Upper lobe of left lung (tissue), 6 donors: ENCODE results near the gene SYT6. TPM values are rescaled to one million over a fixed set of nuclear protein-coding genes. Genes with fewer than 3 reads are reported as not detected.
A peak's percentile ranks its signal among the peaks of the same experiment; 100 is the strongest.

Experiments
- ATAC-seq, 2 donors: fragments of 200-7000 bp; cut with Tn5 transposase; one replicate each; pipeline ENCODE4 v1.9.1; 2022; ENCODE audit warnings: mild to moderate bottlenecking in 2 of 2, moderate library complexity in 2 of 2; ENCODE audit not compliant: low FRiP score in 2 of 2
- DNase-seq, 2 donors: peaks; one replicate each; pipeline ENCODE4 v3.0.0-alpha.2; 2019 to 2020
- H3K27ac ChIP-seq, 4 donors: fragments of 200-600 bp; sonication (generic); one replicate each; pipeline ENCODE4 v1.5.1; 2016 to 2019
- H3K27me3 ChIP-seq, 4 donors: fragments of 200-600 bp; sonication (generic); one replicate each; pipeline ENCODE4 v1.5.1; 2017 to 2019
- H3K36me3 ChIP-seq, 4 donors: fragments of 200-600 bp; sonication (generic); one replicate each; pipeline ENCODE4 v1.5.1; 2016 to 2019
- H3K4me1 ChIP-seq, 4 donors: fragments of 200-600 bp; sonication (generic); one replicate each; pipeline ENCODE4 v1.5.1; 2018 to 2019
- H3K4me3 ChIP-seq, 4 donors: fragments of 200-600 bp; sonication (generic); one replicate each; pipeline ENCODE4 v1.5.1; 2017 to 2019; ENCODE audit warnings: mild to moderate bottlenecking in 2 of 4, moderate library complexity in 1 of 4
- H3K9me3 ChIP-seq, 4 donors: fragments of 200-600 bp; sonication (generic); one replicate each; pipeline ENCODE4 v1.5.1; 2018 to 2019
- EP300 ChIP-seq, 4 donors: sonication (generic); formaldehyde crosslinking; IDR thresholded peaks; one replicate each; pipeline ENCODE4 v1.5.1; 2017; ENCODE audit warnings: antibody characterized with exemption in 4 of 4, control low read depth in 2 of 4
- POLR2A ChIP-seq, 4 donors: fragments of 450-650 bp; IDR thresholded peaks; one replicate each; pipeline ENCODE4 v1.5.1; 2016 to 2017; ENCODE audit warnings: antibody characterized with exemption in 4 of 4, mild to moderate bottlenecking in 2 of 4
- POLR2AphosphoS5 ChIP-seq, 2 donors: sonication (generic); formaldehyde crosslinking; IDR thresholded peaks; one replicate each; pipeline ENCODE4 v1.5.1; 2017; ENCODE audit warnings: antibody characterized with exemption in 2 of 2
- WGBS, 2 donors: methylation state at CpG; one replicate each; pipeline ENCODE4 v1.1.5; 2017 to 2018; 5-methylcytosine and 5-hydroxymethylcytosine counted together
- total RNA-seq, 6 donors: library from RNA; depleted of rRNA in 4 of 6; stranded (reverse); fragments of >200 nt in 4 of 6; gene quantifications; one replicate each; pipeline versions ENCODE4 v1.1.0 to v1.2.1, GENCODE V29; 2016 to 2021
- TF ChIP-seq, protein P1 (sequence below), 6 experiments: fragments of 450-650 bp in 4 of 6; fragments of 200-600 bp in 2 of 6; sonication (generic) in 2 of 6; IDR thresholded peaks; one replicate each; pipeline ENCODE4 v1.5.1; 2016 to 2019; ENCODE audit warnings: antibody characterized with exemption in 6 of 6
- donor health status: DM: no; HTN: no; CAD: no; lungs with moderate emphysema.
- donor health status: DM: no; HTN: yes; CAD: no; lungs with severe emphysema.

The SYT6 gene, protein sequence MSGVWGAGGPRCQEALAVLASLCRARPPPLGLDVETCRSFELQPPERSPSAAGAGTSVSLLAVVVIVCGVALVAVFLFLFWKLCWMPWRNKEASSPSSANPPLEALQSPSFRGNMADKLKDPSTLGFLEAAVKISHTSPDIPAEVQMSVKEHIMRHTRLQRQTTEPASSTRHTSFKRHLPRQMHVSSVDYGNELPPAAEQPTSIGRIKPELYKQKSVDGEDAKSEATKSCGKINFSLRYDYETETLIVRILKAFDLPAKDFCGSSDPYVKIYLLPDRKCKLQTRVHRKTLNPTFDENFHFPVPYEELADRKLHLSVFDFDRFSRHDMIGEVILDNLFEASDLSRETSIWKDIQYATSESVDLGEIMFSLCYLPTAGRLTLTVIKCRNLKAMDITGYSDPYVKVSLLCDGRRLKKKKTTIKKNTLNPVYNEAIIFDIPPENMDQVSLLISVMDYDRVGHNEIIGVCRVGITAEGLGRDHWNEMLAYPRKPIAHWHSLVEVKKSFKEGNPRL
- total RNA-seq: under 1 TPM in 1 of 6 donors, not detected in 5; 0.07 TPM

DNA sequence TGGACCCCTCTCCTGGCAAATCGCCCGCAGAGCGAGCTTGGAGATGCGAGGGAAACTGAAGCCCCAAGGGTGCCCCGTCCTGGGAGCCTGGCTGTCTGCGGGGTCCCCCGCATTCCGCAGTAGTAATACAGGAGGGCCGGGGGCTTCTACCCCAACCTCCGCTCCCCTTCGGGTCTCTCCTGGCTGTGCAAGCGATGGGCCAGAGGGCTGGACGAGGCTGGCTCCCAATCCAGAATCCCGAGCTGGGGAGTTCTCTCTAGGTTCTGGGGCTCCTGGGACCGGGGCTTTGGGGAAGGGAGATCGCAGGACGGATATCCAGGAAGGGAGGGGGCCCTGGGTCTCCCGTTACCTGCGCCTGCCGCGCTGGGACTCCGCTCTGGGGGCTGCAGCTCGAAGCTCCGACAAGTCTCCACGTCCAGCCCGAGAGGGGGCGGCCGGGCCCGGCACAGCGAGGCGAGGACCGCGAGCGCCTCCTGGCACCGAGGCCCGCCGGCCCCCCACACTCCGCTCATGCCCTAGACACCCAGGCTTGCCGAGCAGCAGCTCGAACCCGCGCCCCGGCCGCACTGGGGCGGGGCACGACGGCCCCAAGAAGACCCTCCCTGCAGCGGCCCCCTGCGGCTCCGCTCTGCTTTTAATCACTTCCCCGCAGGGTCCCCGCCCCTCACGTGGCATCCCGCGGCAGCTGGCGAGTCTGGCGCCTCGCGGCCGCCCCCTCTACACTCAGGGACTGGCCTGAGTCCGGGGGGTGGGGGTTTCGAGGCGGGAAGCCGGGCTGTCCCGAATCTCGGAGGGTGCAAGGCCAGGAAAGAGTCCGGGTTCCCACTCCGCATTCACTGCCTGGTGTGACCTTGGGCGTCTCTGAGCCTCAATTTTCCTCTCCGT, at the start of gene SYT6:
Gene SYT6 (minus strand): TSS at position 609 of the 885 bp plus-strand sequence. CDS start 97 bp downstream, at position 512.
- peaks cover 0 to 46% (median 42%) of the 10 kb centered on the region in 4 donors for H3K27me3 ChIP-seq
- ATAC-seq: peak in 1 of 2 donors; percentile 34
- no peaks in the 10 kb centered on the region for H3K36me3 ChIP-seq
- no peaks in the 10 kb centered on the region for H3K9me3 ChIP-seq
- no peak within 1 kb of the TSS for H3K27ac ChIP-seq
- peaks cover 20 to 33% (median 26%) of the 10 kb centered on the region in 4 donors for H3K4me1 ChIP-seq
- H3K4me3 ChIP-seq: peak within 1 kb of the TSS; percentile 14 to 45 (median 34)
- no peak for TF ChIP-seq POLR2A (IDR thresholded peaks at IDR 0.05)
- TF ChIP-seq, protein P1, sequence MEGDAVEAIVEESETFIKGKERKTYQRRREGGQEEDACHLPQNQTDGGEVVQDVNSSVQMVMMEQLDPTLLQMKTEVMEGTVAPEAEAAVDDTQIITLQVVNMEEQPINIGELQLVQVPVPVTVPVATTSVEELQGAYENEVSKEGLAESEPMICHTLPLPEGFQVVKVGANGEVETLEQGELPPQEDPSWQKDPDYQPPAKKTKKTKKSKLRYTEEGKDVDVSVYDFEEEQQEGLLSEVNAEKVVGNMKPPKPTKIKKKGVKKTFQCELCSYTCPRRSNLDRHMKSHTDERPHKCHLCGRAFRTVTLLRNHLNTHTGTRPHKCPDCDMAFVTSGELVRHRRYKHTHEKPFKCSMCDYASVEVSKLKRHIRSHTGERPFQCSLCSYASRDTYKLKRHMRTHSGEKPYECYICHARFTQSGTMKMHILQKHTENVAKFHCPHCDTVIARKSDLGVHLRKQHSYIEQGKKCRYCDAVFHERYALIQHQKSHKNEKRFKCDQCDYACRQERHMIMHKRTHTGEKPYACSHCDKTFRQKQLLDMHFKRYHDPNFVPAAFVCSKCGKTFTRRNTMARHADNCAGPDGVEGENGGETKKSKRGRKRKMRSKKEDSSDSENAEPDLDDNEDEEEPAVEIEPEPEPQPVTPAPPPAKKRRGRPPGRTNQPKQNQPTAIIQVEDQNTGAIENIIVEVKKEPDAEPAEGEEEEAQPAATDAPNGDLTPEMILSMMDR (IDR thresholded peaks at IDR 0.05): no peak
- no peak for TF ChIP-seq POLR2AphosphoS5 (IDR thresholded peaks at IDR 0.05)
- no peak for TF ChIP-seq EP300 (IDR thresholded peaks at IDR 0.05)
- DNase-seq: peak in 1 of 2 donors; percentile 84
- 0 to 5% methylated on average over 2 to 23 of the region's 70 CpGs for WGBS, 2 donors

DNA sequence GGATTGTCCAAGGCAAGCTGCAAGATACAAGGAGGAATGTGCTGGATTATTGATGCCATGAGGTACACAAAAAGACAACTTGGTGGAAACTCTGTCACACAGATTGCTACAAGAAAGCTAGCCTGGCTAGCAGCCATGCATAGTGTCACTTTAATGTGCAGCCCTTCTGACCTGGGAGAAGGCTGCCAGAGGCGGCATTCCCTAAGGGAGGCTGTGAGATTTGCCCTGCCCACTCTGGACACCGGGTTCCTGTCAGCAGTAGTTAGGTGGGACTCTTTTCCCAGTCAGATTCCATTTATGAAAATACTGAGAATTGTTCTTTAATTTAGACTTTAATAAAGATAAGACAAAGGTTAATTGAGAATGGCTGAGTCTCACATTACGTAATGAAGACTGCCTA, 47.8 kb upstream of the SYT6 start:
- ATAC-seq (no peak), DNase-seq (no peak)

DNA sequence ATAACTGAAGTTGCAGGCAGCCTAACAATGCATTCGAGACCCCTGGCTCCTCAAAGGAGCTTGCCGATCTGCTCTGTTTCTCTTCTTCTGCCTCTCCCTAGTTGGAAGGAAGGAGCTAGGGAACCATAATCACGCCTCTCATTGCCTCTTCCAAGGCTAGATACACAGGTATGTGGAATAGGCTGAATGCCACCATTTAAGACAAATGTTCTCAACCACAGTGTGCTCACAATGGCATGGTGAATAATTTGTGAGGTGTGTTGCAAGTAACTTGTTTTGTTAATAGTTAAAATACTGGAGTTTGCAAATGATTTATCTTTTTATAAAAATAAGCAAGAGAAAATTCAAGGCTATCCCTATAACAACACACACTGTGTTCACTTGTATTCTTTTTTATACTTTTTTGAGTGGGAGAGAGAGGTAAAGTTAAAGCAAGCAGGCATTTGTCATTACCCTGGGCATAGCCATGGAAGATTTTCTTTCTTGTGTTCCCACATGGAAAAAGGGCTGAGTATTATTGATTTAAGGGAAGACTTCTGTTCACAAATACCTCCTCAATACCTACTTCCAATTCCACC, 45.4 kb upstream of the SYT6 start:
- Histone ChIP-seq H3K27me3 (no peaks in the 10 kb centered on the region), H3K4me3 (no peak overlapping the region), H3K27ac (no peak overlapping the region), H3K36me3 (no peaks in the 10 kb centered on the region), H3K9me3 (no peaks in the 10 kb centered on the region), H3K4me1 (peaks cover 0 to 9% (median 0%) of the 10 kb centered on the region in 4 donors)
- ATAC-seq (no peak), DNase-seq (no peak)
- TF ChIP-seq POLR2A (IDR thresholded peaks at IDR 0.05): no peak
- TF ChIP-seq EP300 (IDR thresholded peaks at IDR 0.05): no peak
- WGBS, 2 donors: 90 to 91% methylated on average over 3 of the region's 3 CpGs

More for the DNA sequence above, 47.8 kb upstream of the SYT6 start:
- 51 to 59% methylated on average over 3 of the region's 3 CpGs for WGBS, 2 donors
- TF ChIP-seq EP300 (IDR thresholded peaks at IDR 0.05) (no peak), POLR2AphosphoS5 (IDR thresholded peaks at IDR 0.05) (no peak), POLR2A (IDR thresholded peaks at IDR 0.05) (no peak)
- TF ChIP-seq, protein P1 (IDR thresholded peaks at IDR 0.05): no peak
- Histone ChIP-seq H3K27ac (no peak overlapping the region), H3K4me1 (peaks cover 0 to 9% (median 0%) of the 10 kb centered on the region in 4 donors), H3K27me3 (no peaks in the 10 kb centered on the region), H3K9me3 (no peaks in the 10 kb centered on the region), H3K4me3 (no peak overlapping the region), H3K36me3 (no peaks in the 10 kb centered on the region)

DNA sequence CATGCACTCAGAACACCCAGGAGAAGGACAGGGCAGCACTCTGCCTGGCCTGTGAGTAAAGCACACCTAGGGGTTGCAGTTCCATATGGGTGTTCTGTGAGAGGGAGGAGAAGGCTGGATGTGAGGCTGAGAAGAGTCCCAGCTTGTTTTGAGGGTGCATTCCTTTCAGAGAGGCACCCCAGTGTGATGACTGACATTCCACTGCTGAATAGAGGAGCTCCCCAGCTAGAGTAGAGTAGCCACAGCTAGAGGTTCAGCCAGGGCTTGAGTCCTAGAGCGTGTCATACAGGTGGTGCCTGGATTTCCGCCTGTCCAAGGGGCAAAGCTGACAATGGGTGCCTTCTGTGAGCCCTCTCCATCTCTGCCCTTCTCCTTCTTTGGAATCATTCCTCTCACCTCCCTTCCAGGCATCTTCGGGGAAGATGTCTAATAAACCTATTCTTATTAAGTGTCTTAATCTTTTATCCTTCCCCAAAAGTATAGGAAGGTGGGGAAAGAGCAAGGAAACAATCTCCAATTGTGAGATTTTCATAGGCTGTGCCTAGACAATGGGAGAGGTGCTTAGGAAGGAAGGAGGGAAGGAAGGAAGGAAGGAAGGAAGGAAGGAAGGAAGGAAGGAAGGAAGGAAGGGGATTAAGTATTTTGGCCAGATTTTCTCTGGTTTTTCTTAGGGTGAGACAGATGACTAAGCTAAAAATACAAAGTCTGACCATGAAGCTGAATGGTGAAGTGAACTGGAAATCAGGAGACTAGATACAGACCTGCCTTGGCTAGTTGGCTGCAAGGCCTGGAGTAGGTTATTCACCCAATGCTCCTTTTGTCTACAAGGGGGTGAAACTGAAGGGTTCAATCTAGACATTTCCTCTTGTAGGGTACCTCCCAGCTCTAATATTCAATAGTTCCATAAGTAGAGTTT, 43.6 kb upstream of the SYT6 start:
- DNase-seq (no peak), ATAC-seq (no peak)
- 73 to 85% methylated on average over 3 of the region's 3 CpGs for WGBS, 2 donors
- Histone ChIP-seq H3K4me3 (no peak overlapping the region), H3K27me3 (no peaks in the 10 kb centered on the region), H3K4me1 (peaks cover 0 to 9% (median 0%) of the 10 kb centered on the region in 4 donors), H3K9me3 (no peaks in the 10 kb centered on the region), H3K36me3 (no peaks in the 10 kb centered on the region), H3K27ac (no peak overlapping the region)
- TF ChIP-seq, protein P1 (IDR thresholded peaks at IDR 0.05): no peak
- TF ChIP-seq POLR2A (IDR thresholded peaks at IDR 0.05): no peak
- TF ChIP-seq POLR2AphosphoS5 (IDR thresholded peaks at IDR 0.05): no peak
- no peak for TF ChIP-seq EP300 (IDR thresholded peaks at IDR 0.05)
